Breast epithelium (tissue), 4 donors: ENCODE measurements around the gene RLN1. TPM values are rescaled to one million over a fixed set of nuclear protein-coding genes. Genes with fewer than 3 reads are reported as not detected.
"Not testable (repeated sequence)": the region's sequence is repeated elsewhere in the genome, so short reads cannot be mapped to it uniquely, and the experiment has no call there.

Source experiments
- DNase-seq, 2 donors: peaks; one replicate each; pipeline ENCODE4 v3.0.0-alpha.2; 2019; ENCODE audit warnings: low spot score in 2 of 2
- H3K27ac ChIP-seq, 2 donors: fragments of 200-600 bp; sonication (generic) in 1 of 2; one replicate each; pipeline ENCODE4 v1.5.1; 2016 to 2019; ENCODE audit warnings: mild to moderate bottlenecking in 1 of 2
- H3K27me3 ChIP-seq, 2 donors: fragments of 200-600 bp; sonication (generic) in 1 of 2; one replicate each; pipeline versions ENCODE4 v1.5.1 to v1.6.0; 2017 to 2019; ENCODE audit warnings: control low read depth in 1 of 2, mild to moderate bottlenecking in 1 of 2
- H3K36me3 ChIP-seq: fragments of 200-600 bp; one replicate; pipeline ENCODE4 v1.5.1; 2019
- H3K4me1 ChIP-seq, 2 donors: fragments of 200-600 bp; sonication (generic); one replicate each; pipeline ENCODE4 v1.5.1; 2016 to 2019; ENCODE audit warnings: control low read depth in 1 of 2
- H3K4me3 ChIP-seq, 3 donors: fragments of 200-600 bp; sonication (generic); 1 replicate in 2 of 3; 2 replicates in 1 of 3; pipeline ENCODE4 v1.5.1; 2016 to 2019; ENCODE audit warnings: mild to moderate bottlenecking in 3 of 3, moderate library complexity in 2 of 3
- H3K9me3 ChIP-seq, 2 donors: fragments of 200-600 bp; sonication (generic) in 1 of 2; one replicate each; pipeline ENCODE4 v1.5.1; 2016 to 2019; ENCODE audit warnings: control low read depth in 1 of 2
- POLR2A ChIP-seq: fragments of 450-650 bp; IDR thresholded peaks from one replicate; pipeline ENCODE4 v1.6.1; 2016; ENCODE audit warnings: antibody characterized with exemption, mild to moderate bottlenecking, moderate library complexity
- POLR2AphosphoS5 ChIP-seq, 3 donors: sonication (generic); formaldehyde crosslinking; IDR thresholded peaks; one replicate each; pipeline ENCODE4 v1.6.1; 2017; ENCODE audit warnings: antibody characterized with exemption in 3 of 3
- intact Hi-C: fragments of 100-400 bp; cut with DNase I; formaldehyde crosslinking; loops from one replicate; pipeline ENCODE4 v1.15.1; 2023; ENCODE audit warnings: low total_unique reads
- total RNA-seq, 3 donors: library from RNA; depleted of rRNA; stranded (reverse); fragments of >200 nt; gene quantifications; one replicate each; pipeline ENCODE4 v1.1.0, GENCODE V29; 2016
- TF ChIP-seq, protein P1 (sequence below), 3 donors: fragments of 450-650 bp; IDR thresholded peaks; one replicate each; pipeline ENCODE4 v1.5.1; 2016 to 2017; ENCODE audit warnings: antibody characterized with exemption in 3 of 3, mild to moderate bottlenecking in 3 of 3, moderate library complexity in 3 of 3

Gene RLN1
- total RNA-seq, 3 donors from 2014 or later = 0.48 to 1.3 (median 1.2) TPM

DNA sequence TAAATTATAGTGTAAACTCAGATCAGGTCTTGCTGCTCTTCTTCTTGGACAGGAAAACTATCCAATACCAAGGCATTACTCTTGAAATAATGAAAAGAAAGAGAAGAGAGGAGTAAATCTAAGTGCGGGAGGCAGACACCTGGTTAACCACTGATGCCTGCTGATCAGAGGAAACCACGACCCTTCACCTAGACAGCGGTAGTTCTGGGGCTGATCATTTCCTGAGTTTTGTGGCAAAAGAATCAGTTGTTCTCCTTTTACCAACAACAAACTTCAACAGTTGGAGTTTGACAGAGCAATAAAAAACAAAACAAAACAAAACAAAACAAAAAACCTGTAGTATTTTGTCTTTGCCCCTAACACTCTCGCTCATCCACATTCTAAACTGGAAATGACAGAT, 3.0 kb downstream of the RLN1 start:
- intact Hi-C loops = no loop called here
- TF ChIP-seq POLR2AphosphoS5 (IDR thresholded peaks at IDR 0.05) (no peak), POLR2A (no peak)
- TF ChIP-seq, protein P1, sequence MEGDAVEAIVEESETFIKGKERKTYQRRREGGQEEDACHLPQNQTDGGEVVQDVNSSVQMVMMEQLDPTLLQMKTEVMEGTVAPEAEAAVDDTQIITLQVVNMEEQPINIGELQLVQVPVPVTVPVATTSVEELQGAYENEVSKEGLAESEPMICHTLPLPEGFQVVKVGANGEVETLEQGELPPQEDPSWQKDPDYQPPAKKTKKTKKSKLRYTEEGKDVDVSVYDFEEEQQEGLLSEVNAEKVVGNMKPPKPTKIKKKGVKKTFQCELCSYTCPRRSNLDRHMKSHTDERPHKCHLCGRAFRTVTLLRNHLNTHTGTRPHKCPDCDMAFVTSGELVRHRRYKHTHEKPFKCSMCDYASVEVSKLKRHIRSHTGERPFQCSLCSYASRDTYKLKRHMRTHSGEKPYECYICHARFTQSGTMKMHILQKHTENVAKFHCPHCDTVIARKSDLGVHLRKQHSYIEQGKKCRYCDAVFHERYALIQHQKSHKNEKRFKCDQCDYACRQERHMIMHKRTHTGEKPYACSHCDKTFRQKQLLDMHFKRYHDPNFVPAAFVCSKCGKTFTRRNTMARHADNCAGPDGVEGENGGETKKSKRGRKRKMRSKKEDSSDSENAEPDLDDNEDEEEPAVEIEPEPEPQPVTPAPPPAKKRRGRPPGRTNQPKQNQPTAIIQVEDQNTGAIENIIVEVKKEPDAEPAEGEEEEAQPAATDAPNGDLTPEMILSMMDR (IDR thresholded peaks at IDR 0.05) = no peak
- Histone ChIP-seq H3K27me3 (no peaks in the 10 kb centered on the region), H3K9me3 (no peaks in the 10 kb centered on the region), H3K4me3 (no peak overlapping the region), H3K27ac (no peak overlapping the region), H3K4me1 (no peaks in the 10 kb centered on the region), H3K36me3 (no peaks in the 10 kb centered on the region)
- DNase-seq = no peak

DNA sequence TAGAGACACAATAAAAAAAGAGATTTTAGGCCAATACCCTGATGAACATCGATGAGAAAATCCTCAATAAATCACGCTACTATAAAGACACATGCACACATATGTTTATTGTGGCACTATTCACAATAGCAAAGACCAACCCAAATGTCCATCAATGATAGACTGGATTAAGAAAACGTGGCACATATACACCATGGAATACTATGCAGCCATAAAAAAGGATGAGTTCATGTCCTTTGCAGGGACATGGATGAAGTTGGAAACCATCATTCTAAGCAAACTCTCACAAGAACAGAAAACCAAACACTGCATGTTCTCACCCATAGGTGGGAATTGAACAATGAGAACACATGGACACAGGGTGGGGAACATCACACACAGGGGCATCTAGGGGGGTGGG, 8.4 kb downstream of the RLN1 start:
- H3K4me3 ChIP-seq, H3K27ac ChIP-seq, H3K36me3 ChIP-seq, H3K27me3 ChIP-seq, H3K9me3 ChIP-seq, intact Hi-C loops, DNase-seq, H3K4me1 ChIP-seq: not testable (repeated sequence)

GRCh38 chr9:5326893-5327548, 12.7 kb downstream of the RLN1 start:
- no peak for DNase-seq
- intact Hi-C loops = no loop called here
- Histone ChIP-seq H3K27ac (no peak overlapping the region), H3K4me3 (no peak overlapping the region), H3K27me3 (no peaks in the 10 kb centered on the region), H3K36me3 (no peaks in the 10 kb centered on the region), H3K9me3 (no peaks in the 10 kb centered on the region), H3K4me1 (no peaks in the 10 kb centered on the region)
- TF ChIP-seq POLR2AphosphoS5 (IDR thresholded peaks at IDR 0.05) = no peak
- TF ChIP-seq, protein P1 (IDR thresholded peaks at IDR 0.05) = no peak
- no peak for TF ChIP-seq POLR2A

DNA sequence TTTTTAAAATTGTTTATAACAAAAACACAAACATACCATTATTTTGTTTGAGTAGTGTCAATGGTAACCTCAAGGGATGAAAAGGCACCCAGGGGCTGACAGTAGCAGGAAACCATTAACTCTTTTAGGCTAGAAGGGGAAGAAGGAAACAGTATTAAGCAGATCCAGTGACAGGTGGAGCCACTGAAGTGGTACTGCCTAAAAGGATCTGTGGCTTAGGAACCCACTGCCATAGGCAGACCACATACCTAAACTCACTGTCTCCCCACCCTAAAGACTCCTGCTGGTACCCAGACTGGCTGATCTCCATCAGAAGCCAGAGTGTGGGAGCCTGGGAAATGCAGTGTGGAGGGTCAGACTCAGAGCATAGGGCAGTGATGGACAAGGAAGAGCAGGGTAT, 13.5 kb downstream of the RLN1 start:
- H3K27ac ChIP-seq = no peak overlapping the region
- H3K4me1 ChIP-seq = no peaks in the 10 kb centered on the region
- H3K9me3 ChIP-seq = no peaks in the 10 kb centered on the region
- TF ChIP-seq POLR2AphosphoS5 (IDR thresholded peaks at IDR 0.05) (no peak), POLR2A (no peak)
- TF ChIP-seq, protein P1 (IDR thresholded peaks at IDR 0.05) = no peak
- no peaks in the 10 kb centered on the region for H3K27me3 ChIP-seq
- intact Hi-C loops = no loop called here
- no peak overlapping the region for H3K4me3 ChIP-seq
- DNase-seq = no peak
- H3K36me3 ChIP-seq = no peaks in the 10 kb centered on the region

GRCh38 chr9:5321601-5322000, 18.1 kb downstream of the RLN1 start:
- H3K4me1 ChIP-seq, H3K27me3 ChIP-seq, H3K9me3 ChIP-seq, H3K36me3 ChIP-seq, H3K4me3 ChIP-seq, intact Hi-C loops, DNase-seq, H3K27ac ChIP-seq: not testable (repeated sequence)

GRCh38 chr9:5321058-5321457, 18.6 kb downstream of the RLN1 start:
- no peak overlapping the region for H3K27ac ChIP-seq
- intact Hi-C loops = no loop called here
- no peak for TF ChIP-seq POLR2AphosphoS5 (IDR thresholded peaks at IDR 0.05)
- TF ChIP-seq POLR2A = no peak
- TF ChIP-seq, protein P1 (IDR thresholded peaks at IDR 0.05) = no peak

DNA sequence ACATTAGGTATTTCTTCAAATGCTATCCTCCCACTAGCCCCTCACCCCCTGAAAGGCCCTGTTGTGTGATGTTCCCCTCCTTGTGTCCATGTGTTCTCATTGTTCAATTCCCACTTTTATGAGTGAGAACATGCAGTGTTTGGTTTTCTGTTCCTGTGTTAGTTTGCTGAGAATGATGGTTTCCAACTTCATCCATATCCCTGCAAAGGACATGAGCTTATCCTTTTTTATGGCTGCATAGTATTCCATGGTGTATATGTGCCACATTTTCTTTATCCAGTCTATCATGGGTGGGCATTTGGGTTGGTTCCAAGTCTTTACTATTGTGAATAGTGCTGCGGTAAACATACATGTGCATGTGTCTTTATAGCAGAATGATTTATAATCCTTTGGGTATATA, 23.3 kb downstream of the RLN1 start:
- DNase-seq, H3K36me3 ChIP-seq, H3K27ac ChIP-seq, intact Hi-C loops, H3K4me1 ChIP-seq, H3K27me3 ChIP-seq, H3K4me3 ChIP-seq: not testable (repeated sequence)
- peaks cover 9 to 24% of the 10 kb centered on the region in 2 donors for H3K9me3 ChIP-seq

More at GRCh38 chr9:5321058-5321457, 18.6 kb downstream of the RLN1 start:
- Histone ChIP-seq H3K4me3 (no peak overlapping the region), H3K36me3 (no peaks in the 10 kb centered on the region), H3K9me3 (peaks cover 0 to 9% of the 10 kb centered on the region in 2 donors), H3K27me3 (no peaks in the 10 kb centered on the region), H3K4me1 (no peaks in the 10 kb centered on the region)
- no peak for DNase-seq
